Transverse colon (tissue), 4 donors: Measurements from ENCODE around the gene RIMOC1. TPM values are rescaled to one million over a fixed set of nuclear protein-coding genes. Genes with fewer than 3 reads are reported as not detected.

Source experiments
- total RNA-seq, 4 donors: library from RNA; depleted of rRNA; stranded (reverse); fragments of >200 nt; gene quantifications; one replicate each; pipeline ENCODE4 v1.1.0, GENCODE V29; 2016

Gene RIMOC1
- total RNA-seq, 4 donors from 2014 or later: 10.9 to 19.8 (median 15.6) TPM

Other genes starting within 250 kb of the RIMOC1 start
- 10 to 100 TPM in 1 of 4 donors, 1 to 10 TPM in 3; 7.4 to 12.7 (median 8.4) TPM for gene OXCT1, start 33.9 kb upstream of the RIMOC1 start, total RNA-seq
- 1 to 10 TPM; 1.1 to 8.8 (median 7.1) TPM for gene FBXO4, start 20.9 kb downstream of the RIMOC1 start, total RNA-seq